Spleen (tissue), 7 donors: Measurements from ENCODE around the gene DOCK10.

ENCODE experiments used
- CTCF ChIP-seq, 11 experiments: fragments of 200-600 bp in 7 of 11; fragments of 450-650 bp in 4 of 11; sonication (generic) in 4 of 11; IDR thresholded peaks in 8 of 11; conservative IDR thresholded peaks in 3 of 11; 1 replicate in 7 of 11; 2 replicates in 4 of 11; pipeline versions ENCODE4 v1.4.0 to v1.8.0; 2016 to 2021; ENCODE audit warnings: antibody characterized with exemption in 11 of 11, inconsistent platforms in 4 of 11, mild to moderate bottlenecking in 1 of 11
- POLR2A ChIP-seq, 3 donors: fragments of 450-650 bp; IDR thresholded peaks; one replicate each; pipeline ENCODE4 v1.5.1; 2017; ENCODE audit warnings: antibody characterized with exemption in 3 of 3, mild to moderate bottlenecking in 1 of 3
- POLR2AphosphoS5 ChIP-seq, 3 donors: sonication (generic); formaldehyde crosslinking; IDR thresholded peaks; one replicate each; pipeline ENCODE4 v1.5.1; 2017; ENCODE audit warnings: antibody characterized with exemption in 3 of 3
- donor health status: DM: no; HTN: no; CAD: no; lungs with moderate emphysema.
- donor health status: DM: no; HTN: no; CAD: no.
- donor health status: DM: no; HTN: no; CAD: no.

- peak; percentile 48 to 82 (median 74) for TF ChIP-seq CTCF (IDR thresholded peaks at IDR 0.05 in 8 of 11, conservative IDR thresholded peaks at IDR 0.05 in 3 of 11)
- no peak for TF ChIP-seq POLR2A (IDR thresholded peaks at IDR 0.05)
- TF ChIP-seq POLR2AphosphoS5 (IDR thresholded peaks at IDR 0.05): no peak
These were observed 263.8 kb downstream of the DOCK10 start for GRCh38 chr2:224778474-224778877.
